Stimulated activated CD4-positive, alpha-beta T cell treated with anti-CD3 and anti-CD28 coated beads, Interleukin-12 subunit alpha, Interleukin-12 subunit beta, amount 100 ng/mL, for 48 hours (primary cell): ENCODE results near the gene CNDP2.

Source experiments
- DNase-seq, 3 donors: peaks; one replicate each; pipeline ENCODE4 v3.0.0-alpha.2; 2020; ENCODE audit warnings: low read depth in 2 of 3, low spot score in 1 of 3

The CNDP2 gene

DNA sequence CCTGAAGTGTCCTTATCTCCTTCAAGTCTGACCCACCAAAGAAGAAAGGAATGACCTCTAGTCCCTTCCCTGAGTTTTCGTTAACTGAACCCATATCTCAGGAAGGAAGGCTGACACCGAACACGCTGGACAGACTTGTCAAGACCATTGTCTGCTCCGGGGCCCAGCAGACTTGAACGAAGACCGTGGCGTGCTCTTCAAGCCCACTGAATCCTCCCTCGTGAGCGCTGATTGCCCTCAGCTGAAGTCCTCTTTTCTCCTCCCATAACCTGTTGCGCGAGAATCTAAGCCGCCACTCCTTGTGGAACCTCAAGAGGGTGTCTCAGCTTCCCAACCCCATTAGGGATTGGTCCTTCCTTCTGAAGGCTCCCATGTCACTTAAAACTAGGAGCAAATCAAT lies 37.5 kb downstream of the CNDP2 start:
- no peak for DNase-seq

DNA sequence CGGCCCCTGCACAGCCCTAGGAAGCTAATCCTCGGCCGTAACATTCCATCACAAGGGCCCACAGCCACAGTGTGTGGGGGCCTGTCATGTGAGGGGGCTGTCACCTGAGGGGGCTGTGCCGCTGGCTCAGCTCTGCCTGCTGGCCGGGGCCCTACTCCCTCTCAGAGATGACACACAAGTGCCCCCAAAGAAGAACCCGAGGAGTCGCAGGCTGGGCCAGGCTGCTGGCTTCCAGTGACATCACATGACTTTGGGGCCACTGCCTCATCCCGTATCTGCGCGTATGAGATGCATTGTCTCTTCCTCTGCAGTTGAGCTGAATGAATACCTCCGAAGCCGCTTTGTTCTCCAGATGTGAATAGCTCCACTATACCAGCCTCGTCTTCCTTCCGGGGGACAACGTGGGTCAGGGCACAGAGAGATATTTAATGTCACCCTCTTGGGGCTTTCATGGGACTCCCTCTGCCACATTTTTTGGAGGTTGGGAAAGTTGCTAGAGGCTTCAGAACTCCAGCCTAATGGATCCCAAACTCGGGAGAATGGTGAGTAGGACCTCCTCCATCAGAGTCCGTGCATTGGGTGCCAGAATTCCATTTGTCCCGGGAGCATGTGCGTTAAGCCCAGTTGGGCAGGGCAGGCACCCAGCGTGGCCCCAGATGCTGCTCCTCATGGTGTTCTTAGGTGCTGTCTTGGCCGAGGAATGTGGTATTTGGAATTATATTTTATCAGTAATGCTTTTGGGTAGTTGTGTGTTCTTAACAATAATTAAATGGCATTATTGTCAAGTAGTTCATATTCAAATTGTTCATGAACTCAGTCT lies 38.2 kb downstream of the CNDP2 start, which contains the start of gene CNDP1:
Gene CNDP1, plus strand, starts transcription at position 351 of the 820 bp plus-strand sequence. Its CDS starts 168 bp downstream, at position 519.
- DNase-seq, result no peak

- no peak for DNase-seq
Observed at GRCh38 chr18:74534981-74535649, 39.0 kb downstream of the CNDP2 start.

GRCh38 chr18:74539289-74539688 lies 43.1 kb downstream of the CNDP2 start:
- no peak for DNase-seq

DNA sequence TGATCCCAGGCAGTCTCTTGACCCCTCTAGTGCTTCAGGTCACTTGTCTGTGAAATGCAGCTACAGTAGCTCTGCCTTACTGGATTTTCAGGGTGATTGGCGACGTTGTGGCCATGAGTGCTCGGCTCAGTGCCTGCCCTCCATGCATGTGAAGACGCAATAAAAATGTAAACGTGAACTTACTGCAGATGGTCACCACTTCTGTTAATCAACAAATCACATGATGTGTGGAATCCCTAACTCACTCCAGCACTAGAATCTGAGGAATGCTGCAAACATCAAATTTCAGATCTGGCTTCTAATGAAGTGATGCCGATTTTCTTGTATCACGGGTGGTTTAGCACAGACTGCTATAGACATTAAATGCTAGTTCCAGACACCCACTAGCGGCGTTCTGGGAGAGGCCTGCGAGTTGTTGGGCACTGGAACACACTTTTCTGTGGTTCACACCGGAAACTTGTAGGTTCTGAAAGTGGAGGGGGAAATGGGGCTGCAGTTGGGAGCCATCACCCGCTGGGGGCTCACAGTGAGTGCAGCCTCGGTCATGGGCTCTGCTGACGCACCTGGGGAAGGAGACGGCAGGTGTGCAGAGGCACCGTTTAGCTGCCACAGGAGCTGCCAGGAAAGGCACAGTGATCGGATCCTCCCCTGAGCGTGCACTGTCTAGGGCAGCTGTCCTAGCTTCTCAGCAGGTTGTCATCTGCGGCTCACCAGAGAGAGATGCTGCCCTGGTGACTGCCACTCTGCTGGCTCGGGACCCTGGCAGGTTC lies 44.7 kb downstream of the CNDP2 start:
- DNase-seq, result no peak

DNA sequence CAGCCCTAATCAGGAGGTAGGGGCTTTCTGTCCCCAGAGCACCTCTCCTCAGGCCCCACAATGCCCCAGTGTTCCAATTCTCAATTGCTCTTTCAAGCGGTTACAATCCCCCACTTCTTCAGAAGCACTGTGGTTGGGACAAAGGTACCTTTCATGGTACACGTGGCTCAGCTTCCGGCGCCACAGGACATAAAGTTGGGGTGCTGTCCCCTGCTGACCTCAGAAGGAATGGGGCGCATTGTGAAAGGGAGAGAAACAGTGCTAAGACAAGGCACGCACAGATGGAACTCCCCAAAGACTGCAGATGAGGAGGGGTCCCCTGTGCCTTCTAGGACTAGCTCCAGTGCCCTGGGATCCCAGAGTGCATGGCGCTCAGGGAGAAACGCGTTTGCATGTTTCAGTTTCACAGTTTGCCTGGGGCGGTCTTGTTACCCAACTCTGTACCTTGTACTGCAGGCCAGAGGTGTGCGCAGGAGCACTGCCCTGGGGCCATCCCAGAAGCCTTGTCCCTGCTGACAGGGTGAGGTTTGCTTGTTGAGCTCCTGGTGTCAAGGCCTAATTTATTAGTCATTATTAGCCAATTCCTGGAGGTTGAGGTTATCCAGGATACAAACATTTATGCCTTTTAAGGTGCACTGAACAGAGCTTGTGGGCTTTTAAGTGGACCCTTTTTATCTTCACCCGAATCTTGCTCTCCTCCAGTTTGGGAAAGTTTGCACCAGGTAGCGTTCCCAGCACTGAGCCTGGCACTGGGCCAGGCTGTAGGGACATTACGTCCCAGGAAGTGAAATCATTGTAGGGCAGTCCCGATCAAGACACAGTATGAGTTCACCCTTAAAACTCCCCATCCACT lies 45.8 kb downstream of the CNDP2 start:
- DNase-seq, result no peak

- no peak for DNase-seq
Observed at GRCh38 chr18:74544898-74545297, 48.7 kb downstream of the CNDP2 start.

DNA sequence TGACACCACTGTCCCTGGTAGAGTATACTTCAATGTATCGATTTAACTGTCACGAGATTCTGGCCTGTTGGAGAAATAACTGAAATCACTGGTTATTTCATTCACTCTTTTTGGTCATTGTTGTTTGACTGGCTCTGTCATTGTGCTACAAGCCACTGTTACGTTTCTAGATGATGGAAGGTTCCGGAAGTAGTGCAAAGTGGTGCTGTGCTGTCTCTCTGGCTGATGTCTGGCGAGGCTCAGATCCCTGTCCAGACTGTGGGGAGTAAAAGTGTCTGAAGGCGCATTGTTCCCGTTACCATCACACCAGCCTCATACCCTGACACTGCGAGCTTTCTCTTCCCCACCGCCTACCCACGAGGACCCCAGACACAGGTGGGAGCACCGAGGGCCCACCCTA lies 49.8 kb downstream of the CNDP2 start:
- no peak for DNase-seq

GRCh38 chr18:74546751-74547530 lies 50.8 kb downstream of the CNDP2 start:
- DNase-seq, result no peak

DNA sequence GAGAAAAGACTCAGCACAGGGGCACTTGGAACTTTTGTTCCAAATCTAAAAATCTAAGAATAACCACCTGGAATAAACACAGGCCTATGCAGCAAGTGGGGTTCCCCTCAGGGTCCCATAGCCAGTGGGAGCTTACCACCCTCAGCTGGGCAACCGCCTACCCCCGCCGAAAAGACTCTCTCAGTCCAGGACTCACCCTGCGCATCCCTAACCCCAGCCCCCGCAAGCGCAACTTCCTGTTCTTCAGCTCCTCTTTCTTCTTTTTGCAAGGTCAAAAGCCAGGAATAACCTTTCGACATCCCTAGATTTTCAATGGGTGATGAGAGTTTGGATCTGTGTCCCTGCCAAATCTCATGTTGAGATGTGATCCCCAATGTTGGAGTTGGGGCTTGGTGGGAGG lies 51.7 kb downstream of the CNDP2 start:
- DNase-seq, result no peak

GRCh38 chr18:74549591-74550104 lies 53.5 kb downstream of the CNDP2 start:
- DNase-seq, result no peak

DNA sequence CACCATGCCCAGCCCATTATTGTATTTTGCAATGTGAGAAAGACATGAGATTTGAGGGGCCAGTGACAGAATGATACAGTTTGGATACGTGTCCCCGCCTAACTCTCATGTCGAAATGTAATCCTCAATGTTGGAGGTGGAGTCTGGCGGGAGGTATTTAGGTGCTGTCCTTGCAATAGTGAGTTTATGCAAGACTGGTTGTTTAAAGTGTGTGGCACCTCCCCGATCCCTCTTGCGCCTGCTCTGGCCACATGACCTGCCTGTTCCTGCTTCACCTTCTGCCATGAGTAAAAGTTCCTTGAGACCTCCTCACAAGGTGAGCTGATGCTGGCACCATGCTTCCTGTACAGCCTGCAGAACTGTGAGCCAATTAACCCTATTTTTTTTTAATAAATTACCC lies 54.7 kb downstream of the CNDP2 start:
- DNase-seq, result no peak

- no peak for DNase-seq
Observed at GRCh38 chr18:74551452-74551851, 55.3 kb downstream of the CNDP2 start.

DNA sequence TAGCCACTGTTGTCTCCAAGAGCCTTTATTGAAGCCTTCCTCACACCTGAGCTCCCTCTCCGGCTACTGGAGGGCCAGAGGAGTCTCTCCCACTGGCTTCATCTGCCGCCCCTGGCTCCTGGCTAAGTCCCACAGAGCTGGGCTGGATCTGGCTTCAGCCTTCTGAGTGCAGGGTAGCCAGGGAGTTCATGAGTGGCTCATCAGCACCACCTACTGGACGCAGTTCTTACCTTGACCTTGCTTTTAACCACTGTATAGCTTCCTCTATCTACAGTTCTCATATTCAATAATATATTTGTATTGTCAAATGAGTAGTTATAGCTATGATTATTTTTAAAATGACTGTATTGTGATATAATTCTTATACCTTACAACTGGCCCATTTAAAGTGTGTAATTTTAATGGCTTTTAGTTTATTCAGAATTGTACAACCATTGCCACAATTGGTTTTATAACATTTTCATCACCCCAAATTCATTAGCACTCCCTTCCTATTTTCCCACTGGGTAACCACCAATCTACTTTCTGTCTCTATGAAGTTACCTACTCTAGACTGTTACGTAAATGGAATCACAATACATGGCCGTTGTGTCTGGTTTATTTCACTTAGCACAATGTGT lies 55.9 kb downstream of the CNDP2 start:
- peak; percentile 60 to 79 (median 70) for DNase-seq

- DNase-seq, result no peak
Observed at GRCh38 chr18:74556126-74556525, 60.0 kb downstream of the CNDP2 start.

GRCh38 chr18:74558096-74558495 lies 61.9 kb downstream of the CNDP2 start:
- DNase-seq, result no peak

DNA sequence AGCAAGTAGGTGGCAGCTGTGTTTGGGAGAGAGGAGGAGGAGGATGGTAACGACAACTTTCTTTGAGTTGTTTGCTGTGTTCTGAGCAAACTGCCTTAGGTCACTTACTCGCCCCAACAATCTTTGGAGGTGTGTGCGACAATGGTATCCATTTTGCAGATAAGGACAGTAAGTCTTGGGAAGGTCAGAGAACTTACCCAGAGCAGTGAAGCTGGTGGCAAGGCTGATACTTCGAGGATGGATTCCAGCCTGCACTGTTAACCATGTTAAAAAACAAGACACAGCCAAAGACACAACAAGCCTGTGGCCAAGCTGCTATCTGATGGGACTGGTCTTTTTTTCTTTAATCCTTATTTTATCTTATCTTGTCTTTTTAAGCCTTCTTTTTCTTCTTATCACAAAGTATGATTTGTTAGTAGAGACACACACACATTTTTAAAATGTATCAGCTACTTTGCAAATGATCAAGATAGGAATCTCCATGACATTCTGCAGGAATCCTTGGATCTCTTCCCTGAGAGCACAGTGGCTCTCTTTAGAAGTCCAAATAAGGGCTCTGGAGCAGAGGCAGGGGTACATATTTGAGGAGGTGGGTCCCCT lies 66.1 kb downstream of the CNDP2 start:
- DNase-seq, result no peak

GRCh38 chr18:74562775-74563174 lies 66.6 kb downstream of the CNDP2 start:
- no peak for DNase-seq

GRCh38 chr18:74563999-74564398 lies 67.8 kb downstream of the CNDP2 start:
- DNase-seq, result no peak
